Measurements from ENCODE around the gene TBCB.
A peak's percentile ranks its signal among the peaks of the same experiment; 100 is the strongest.
"Not testable (repeated sequence)": the region's sequence is repeated elsewhere in the genome, so short reads cannot be mapped to it uniquely, and the experiment has no call there.

TBCB gene

DNA sequence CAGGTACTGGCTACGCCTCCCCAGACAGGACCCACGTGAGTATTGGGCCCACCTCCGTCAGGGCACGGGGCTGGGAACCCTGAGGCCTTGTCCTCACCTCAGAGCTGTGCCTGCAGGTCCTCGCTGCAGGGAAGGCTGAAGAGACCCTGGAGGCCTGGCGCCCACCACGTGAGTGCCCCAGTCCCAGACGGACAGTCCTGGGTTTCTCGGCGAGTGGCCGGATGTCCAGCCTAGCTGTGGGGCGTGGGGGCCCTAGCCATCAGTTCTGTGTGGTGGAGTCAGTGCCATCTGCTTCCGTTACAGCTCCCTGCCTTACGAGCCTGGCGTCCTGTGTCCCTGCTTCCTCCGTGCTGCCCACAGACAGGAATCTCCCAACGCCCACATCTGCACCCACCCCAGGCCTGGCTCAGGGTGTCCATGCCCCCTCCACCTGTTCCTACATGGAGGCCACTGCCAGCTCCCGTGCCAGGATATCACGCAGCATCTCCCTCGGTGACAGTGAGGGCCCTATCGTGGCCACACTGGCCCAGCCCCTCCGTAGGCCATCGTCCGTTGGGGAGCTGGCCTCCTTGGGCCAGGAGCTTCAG lies 12.1 kb upstream of the TBCB start:
- DNase-seq: no peak

DNA sequence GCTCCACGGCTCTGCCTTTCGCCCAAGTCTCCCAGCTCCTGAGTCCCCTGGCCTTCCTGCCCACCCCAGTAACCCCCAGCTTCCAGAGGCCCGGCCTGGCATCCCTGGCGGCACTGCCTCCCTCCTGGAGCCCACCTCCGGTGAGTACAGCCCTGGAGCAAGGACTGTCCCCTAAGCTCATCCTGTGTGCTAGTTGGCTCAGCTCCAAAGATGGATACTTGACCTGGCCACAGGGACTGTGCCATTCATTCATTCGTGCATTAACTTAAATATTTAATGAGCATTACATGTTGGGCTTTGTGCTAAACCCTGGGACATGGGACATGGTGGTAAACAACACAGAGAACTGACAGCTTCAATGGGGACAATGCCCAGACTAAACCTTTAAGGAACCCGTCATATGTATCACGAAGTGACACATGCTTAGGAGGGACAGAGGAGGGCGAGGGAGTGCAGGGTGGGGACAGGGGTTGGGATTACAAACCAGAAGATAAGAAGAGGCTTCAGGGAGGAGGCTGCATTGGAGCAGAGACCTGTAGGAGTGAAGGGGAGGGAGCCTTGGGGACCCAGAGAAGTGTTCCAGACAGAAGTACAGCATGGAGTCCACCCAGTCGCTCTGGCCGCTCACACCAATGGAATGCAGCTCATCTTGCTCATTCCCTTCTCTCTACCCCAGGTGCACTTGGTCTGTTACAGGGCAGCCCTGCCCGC lies 11.3 kb upstream of the TBCB start:
- DNase-seq: no peak

DNA sequence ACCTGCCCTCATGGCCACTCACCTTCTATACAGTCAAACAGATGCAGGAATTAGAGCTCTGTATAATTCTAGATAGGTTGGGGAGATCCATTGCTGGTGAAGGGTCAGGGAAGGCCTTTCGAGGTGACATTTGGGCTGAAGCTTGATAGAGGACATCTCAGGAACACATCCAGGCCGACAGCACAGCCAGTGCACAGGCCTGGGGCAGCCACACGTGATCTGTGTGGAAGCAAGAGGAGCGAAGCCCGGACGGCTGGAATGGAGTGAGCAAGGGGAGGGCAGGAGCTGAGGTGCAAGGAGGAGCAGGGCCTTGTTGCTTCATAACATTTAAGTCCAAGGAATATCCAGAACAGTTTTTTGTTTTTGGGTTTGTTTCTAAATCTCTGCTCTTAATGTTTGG lies 8.8 kb upstream of the TBCB start:
- no peak for DNase-seq

DNA sequence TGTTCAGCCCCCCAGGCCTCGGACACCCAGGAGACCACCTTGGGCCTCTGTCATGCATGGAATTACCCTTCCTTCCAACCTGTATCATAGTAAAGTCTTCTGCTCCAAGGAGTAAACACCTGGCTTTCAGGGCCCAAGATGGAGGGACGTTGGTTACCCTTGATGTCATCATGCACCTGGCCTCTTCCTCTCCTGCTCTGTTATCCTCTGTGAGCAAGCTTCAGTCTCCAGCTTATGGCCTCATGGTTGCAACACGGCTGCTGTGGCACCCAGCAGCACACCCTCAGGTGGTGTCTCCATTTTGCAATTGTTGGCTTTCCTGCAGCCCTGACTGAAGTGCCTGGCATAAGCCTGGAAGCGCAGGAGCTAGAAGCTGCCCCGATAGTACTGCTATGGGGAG lies 8.3 kb upstream of the TBCB start:
- DNase-seq: no peak

DNA sequence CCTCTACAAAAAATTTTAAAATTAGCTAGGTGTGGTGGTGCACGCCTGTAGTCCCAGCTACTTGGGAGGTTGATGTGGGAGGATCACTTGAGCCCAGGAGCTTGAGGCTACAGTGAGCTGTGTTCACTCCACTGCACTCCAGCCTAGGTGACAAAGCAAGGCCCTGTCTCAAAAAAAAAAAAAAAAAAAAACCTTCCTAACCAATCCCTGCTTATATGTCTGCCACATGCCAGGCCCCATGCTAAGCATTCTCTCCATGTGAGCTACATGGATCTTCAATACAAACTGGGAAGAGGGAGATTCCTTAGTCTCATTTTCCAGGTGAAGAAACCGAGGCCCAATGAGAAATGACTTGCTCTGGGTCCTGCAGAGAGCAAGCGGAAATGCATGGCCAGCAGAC lies 6.6 kb upstream of the TBCB start:
- no peak for DNase-seq

DNA sequence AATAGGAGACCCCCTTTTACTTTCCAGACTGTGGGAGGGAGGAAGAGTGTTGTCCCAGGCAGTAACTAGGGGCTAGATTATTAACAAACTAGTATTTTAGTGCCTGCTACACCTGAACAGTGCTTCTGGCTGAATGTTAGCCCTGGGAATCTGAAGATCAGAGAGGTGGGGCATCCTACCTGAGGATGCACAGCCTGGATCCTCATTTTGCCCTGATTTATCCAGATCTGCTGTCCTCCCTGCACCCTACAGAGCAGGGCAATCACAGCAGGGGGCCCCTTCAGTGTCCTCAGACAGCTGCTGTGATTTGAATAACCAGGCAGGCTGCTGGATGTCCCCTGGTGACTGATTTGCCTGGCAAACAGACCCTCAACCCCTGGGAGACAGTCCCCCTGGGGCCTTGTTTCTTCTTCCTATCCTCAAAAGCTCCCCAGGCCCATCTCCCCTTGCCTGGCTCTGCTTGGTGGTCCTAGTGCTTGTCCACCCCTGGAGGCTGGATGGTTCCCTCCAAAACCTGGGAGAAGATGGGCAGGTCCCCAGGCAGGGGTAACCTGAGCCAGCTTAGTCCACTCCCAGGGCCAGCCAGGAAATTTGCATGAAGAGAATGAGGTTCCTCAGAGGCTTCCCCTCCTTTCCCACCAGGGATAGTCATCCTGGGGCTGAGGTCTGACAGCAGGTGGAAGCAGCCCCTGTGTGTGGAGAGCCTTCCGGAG lies 4.6 kb upstream of the TBCB start, which contains the start of gene OVOL3:
Gene OVOL3, plus strand, starts transcription at position 657 of the 713 bp plus-strand sequence. CDS start 60 bp downstream, outside the sequence.
- DNase-seq: no peak

DNA sequence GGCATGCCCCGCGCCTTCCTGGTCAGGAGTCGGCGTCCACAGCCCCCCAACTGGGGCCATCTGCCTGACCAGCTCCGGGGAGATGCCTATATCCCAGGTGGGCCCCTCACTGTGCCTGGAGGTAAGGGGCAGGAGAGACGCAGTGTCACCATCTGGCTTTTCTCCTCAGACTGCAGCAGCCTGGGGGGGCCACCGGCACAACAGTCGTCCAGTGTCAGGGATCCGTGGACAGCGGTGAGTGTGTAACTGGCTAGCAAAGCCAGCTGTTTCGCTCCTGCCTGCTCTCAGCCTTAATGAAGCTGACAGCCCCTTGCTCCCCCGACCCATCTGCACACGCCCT lies 4.1 kb upstream of the TBCB start:
- DNase-seq: no peak

DNA sequence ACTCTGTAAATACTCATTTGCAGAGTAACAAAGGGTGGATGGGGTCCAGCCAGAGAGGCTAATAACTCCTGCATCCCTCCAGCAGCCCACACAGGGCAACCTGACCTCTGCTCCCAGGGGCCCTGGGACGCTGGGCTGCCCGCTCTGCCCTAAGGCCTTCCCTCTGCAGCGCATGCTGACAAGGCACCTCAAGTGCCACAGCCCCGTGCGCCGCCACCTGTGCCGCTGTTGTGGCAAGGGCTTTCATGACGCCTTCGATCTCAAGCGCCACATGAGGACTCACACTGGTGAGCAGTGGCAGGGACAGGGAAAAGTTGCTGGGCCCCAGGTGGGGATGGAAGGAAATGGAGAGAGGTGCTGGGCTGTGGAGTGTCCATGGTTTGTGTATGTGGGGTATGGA lies 2.6 kb upstream of the TBCB start:
- DNase-seq: no peak

DNA sequence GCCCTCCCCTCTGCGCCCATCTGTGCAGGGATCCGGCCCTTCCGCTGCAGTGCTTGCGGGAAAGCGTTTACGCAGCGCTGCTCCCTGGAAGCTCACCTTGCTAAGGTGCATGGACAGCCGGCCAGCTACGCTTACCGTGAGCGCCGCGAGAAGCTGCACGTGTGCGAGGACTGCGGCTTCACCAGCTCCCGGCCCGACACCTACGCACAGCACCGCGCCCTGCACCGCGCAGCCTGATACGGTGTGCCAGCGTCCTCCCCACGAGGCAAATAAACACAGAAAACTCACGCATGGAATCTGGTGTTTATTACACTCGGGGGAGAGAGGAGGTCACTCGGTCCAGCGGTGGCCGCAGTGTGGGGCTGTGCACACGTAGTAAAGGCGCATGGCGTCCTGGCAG lies 1.8 kb upstream of the TBCB start:
- DNase-seq: no peak

DNA sequence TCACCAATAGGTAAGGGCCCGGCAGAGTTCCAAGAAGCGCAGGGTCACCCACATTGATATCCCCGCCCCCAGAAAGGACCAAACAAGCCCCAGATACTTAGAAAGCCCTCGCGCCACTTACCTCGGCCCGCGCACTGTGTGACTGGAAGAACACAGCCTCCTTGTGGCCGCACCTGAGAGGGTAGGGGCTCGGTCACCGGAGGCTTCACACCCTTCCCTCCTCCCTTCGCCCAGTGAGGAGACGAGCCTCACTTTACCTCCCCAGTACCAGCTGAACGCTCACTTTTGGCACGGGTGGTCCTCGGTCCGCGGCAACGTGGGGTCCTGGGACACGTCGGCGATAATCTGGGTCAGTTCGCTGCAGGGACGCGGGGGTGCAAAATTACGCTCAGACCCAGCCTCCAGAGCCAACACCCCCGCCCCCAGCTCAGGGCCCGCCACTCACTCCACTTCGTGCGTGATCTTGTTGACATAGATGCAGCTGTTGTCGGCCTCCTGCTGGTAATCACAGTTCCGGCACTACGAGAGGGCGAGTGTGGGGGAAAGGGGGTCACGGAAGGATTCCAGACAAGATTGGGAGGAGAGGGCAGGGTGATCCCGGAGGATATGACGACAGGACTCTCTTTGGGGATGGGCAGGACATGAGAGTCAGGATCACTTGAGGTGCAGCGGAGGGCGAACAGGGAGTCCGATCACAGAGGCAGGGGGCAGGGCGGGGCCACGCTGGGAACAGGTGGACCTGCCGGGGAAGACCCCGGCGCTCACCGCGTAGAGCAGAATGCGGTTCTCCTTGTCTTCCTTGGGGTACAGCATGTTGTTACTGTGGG lies 1.2 kb upstream of the TBCB start:
- DNase-seq: peak; percentile 27

DNA sequence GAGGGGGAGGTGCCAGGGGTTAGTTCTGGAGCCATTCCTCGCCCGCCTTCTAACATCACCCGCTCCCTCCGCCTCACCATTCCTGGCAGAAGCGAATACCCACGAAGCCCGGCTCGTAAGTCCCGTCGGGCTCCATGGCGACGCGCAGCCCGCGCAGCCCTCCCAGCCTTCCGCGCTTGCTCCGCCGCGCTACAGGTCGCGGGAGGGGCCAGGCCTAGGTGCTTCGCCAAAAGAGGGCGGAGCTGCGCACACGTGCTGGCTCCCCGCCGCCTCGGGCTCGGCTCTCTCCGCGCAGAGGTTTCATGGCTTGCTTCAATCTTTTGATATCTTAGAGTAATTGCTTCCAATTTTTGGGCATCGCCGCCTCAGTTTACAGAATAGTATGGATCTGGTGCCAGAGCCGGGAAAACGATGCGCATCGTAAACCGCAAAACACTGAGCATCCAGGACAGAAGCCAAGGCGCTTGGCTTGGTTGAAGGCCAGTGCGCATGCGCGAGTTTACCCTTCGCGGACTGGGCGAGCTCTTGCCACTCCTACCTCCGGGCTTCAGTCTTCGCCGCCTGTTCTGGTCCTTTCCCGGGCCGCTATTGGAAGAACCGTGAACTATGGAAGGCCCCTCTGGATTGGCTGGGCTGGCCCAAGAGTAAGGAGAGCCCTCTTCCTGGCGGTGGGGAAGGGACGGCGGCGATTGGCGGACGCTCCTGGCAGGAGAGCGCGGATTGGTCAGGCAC lies 381 bp upstream of the TBCB start, which contains the start of gene POLR2I:
Gene POLR2I, minus strand, starts transcription at position 155 of the 732 bp plus-strand sequence. Its CDS starts 19 bp downstream, at position 136.
- peak; percentile 100 for DNase-seq

DNA sequence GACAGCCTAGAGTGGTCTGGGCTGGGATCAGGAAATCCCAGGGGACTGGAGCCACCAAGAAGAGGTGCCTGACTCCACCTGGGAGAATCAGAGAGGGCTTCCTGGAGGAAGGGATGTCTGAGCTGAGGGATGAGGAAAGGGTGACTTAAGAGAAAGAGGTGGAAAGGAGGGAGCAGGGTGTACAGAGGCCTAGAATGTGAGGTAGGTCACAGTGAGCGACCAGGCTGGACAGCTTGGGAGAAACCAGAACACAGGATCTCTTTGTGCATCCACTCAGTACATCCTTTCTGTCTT lies 1.0 kb downstream of the TBCB start:
- DNase-seq: no peak

DNA sequence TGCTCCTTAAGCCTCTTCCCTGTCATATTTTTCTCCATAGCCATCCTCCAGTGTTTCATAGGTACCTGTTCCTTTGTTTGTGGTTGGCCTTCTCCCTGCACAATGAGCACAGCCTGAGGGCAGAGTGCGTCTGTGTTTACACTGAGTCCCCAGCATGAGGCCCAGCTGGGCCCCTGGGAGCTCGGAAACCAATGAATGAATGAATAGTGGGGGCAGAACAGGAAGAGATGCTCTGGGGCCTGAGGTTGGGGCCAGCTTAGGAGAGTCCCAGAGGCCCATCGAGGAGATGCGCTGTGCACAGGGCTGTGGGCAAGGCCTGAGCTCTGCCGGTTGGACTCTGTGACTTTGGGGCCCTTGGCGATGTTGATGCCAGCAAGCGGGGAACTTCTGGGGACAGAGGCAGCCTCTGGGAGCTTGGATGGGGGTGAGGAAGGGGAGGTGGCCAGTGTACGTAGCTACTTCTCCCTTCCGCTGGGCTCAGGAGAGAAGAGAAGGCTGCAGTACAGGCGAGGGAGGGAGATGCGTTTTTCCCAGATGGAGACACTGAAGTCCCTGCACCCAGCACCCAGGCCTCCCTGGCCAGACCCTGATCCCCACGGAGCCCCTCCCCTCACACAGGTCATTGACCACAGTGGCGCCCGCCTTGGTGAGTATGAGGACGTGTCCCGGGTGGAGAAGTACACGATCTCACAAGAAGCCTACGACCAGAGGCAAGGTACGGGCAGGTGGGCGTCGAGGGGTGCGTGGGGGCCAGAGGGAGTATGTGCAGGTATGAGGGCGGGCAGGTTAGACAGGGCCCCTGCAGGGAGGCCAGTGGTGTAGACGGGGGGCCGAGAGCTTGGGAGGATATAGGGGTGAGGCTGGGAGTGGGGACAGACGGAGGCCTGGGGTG lies 5.1 kb downstream of the TBCB start:
- DNase-seq: no peak

DNA sequence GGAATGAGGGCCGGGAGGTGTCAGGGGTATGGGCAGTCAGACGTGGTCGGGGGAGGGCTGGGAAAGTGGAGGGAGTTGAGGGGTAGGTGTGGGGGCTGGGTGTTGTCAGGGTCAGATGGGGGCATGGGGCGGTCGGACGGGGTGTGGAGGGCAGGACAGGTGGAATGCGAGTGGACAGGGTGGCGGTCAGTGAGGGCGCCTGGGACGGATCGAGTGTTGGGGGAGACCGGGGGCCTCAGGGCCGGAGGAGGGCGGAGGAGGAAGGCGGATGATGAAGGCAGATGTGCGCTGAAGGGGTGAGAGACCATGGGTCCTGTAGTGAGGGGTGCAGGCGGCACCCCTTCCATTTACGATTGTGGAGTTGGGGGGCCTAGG lies 5.7 kb downstream of the TBCB start:
- no peak for DNase-seq

DNA sequence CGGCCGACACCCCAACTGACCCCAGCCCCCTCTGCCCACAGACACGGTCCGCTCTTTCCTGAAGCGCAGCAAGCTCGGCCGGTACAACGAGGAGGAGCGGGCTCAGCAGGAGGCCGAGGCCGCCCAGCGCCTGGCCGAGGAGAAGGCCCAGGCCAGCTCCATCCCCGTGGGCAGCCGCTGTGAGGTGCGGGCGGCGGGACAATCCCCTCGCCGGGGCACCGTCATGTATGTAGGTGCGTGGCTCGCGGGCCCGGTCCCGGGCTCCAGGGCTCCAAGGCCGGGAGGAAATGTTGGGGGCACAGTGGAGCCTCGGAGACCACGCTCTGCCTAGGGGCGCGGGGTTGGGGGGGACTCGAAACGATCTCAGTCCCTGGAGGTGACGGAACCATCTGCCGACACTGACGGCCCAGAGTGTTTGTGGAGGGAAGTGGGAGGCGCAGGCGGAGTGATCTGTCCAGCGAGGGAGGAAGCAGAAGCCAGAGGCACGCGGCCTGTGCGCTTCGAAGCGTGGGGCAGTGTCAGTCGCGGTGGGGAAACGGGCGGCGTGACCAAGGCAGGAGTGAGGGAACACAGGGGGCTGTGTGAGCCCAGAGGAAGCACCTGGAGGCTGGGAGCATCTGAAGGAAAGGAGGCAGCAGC lies 6.3 kb downstream of the TBCB start:
- no peak for DNase-seq

DNA sequence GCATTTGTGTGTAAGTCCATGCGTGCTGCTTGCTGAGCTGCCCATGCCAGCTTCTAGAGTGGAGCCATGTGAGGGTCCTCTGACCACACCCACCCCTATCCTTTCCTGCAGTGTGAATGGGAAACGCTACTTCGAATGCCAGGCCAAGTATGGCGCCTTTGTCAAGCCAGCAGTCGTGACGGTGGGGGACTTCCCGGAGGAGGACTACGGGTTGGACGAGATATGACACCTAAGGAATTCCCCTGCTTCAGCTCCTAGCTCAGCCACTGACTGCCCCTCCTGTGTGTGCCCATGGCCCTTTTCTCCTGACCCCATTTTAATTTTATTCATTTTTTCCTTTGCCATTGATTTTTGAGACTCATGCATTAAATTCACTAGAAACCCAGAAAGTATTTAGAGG lies 10.3 kb downstream of the TBCB start:
- DNase-seq: no peak

DNA sequence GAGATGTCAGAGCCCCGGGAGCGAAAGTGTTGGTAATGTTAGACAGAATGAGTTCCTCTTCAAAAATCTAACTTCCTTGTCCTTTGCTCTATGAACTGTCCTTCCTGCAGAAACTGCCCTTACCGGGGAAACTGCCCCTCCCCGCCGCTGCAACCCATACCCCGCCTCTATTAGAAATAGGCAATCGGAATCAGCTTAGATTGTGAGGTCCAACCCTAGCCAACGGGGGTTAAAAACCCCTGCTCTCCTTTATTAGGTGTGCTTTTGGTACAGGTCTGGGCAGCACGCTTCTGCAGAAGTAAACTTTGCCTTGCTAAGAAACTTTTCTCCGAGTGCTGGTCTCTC lies 13.1 kb downstream of the TBCB start:
- no peak for DNase-seq

DNA sequence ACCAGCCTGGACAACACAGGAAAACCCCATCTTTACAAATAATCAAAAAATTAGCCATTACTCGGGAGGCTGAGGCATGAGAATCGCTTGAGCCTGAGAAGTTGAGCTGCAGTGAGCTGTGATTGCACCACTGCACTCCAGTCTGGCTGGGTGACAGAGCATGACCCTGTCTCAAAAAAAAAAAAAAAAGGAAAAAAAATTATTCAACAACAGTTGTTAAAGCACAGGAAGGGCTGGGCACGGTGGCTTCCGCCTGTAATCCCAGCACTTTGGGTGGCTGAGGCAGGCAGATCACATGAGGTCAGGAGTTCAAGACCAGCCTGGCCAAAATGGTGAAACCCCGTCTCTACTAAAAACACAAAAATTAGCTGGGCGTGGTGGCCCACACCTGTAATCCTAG lies 16.0 kb downstream of the TBCB start:
- not testable (repeated sequence) for DNase-seq

DNA sequence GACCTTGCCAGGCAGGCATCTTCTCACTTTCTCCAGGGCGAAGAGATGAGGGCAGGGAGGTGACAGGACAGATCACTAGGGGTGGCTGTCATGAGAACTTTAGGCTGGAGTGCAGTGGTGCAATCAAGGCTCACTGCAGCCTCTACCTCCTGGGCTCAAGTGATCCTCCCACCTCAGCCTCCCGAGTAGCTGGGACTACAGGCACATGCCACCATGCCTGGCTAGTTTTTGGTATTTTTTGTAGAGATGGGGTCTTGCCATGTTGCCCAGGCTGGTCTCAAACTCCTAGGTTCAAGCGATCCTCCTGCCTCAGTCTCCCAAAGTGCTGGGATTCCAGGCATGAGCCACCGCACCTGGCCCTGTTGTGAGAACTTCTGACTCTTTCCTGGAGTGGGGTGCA lies 19.6 kb downstream of the TBCB start:
- not testable (repeated sequence) for DNase-seq

DNA sequence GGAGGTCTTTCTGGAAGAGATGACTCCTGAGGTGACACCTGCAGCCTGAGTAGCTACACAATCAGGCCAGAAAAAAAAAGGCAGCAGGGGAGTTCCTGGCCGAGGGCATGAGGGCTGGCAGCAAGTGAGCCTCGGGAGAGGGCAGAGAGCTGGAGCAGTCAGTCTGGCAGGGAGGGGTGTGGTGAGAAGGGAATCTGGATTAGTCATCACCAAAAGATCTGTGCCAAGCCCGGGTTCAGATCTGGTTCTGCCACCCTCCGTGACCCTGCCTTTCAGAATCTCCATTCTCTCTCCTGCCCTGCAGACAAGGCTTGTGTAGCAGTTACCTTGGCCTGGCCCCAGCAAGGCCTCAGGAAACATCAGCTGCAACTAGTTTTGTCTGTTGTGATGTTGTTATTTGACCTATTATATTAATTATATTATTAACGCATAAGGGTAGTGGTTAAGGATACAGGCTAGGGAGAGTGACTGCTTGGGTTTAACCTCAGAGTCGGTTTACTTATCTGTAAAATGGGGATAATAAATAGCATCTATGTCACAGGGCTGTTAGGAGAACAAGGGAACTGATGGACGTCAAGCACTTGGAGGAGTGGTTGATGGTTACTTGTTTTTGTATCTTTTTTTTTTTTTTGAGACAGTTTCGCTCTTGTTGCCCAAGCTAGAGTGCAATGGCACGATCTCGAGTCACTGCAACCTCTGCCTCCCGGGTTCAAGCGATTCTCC lies 21.9 kb downstream of the TBCB start:
- no peak for DNase-seq

DNA sequence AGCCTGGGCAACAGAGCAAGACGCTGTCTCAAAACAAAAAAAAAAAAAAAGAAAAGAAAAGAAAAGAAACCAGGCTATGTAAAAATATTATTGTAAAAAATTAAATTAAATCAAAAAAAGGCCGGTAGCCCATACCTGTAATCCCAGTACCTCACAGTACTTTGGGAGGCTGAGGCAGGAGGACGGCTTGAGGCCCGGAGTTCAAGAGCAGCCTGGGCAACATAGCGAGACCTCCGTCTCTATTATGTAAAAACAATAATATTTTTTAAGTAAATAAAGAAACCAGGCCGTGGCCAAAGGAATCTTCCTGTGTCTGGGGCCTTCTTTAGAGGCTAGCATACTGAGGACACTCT lies 23.8 kb downstream of the TBCB start:
- DNase-seq: no peak

Measured in fibroblast of upper back skin (primary cell).